Measurements from ENCODE around the gene UBE2J1. TPM values are rescaled to one million over a fixed set of nuclear protein-coding genes. Genes with fewer than 3 reads are reported as not detected.

Gene UBE2J1
- total RNA-seq, 1 experiment from 2014 or later, result 23.3 TPM

- H4K20me1 ChIP-seq (ENCODE audit: insufficient read depth), result no peaks in the 10 kb centered on the region
- BruUV-seq (replicated peaks), result no TSS peak
- no peak overlapping the region for H3K4me3 ChIP-seq (replicated peaks in 1 of 2; ENCODE audit: low read depth in 1 of 2, low read length in 2 of 2)
- ATAC-seq (no peak), DNase-seq (ENCODE audit: low read depth, low spot score) (no peak)
- H3K27ac ChIP-seq (ENCODE audit: low read depth, low read length), result no peak overlapping the region
- H3K4me2 ChIP-seq (ENCODE audit: low read length), result no peak overlapping the region
- no peaks in the 10 kb centered on the region; a peak in 1 of 4 replicates for H3K36me3 ChIP-seq (ENCODE audit: control insufficient read depth in 1 of 2, insufficient read depth in 2 of 2, low read length in 2 of 2)
- H3K79me2 ChIP-seq (ENCODE audit: insufficient read depth, low read length), result no peaks in the 10 kb centered on the region
- no peaks in the 10 kb centered on the region for H3K27me3 ChIP-seq (ENCODE audit: insufficient read depth, low read length)
- ChIA-PET RAD21 (ENCODE audit: low non-redundant PET in 1 of 2, low total read pairs in 2 of 2, uncharacterized antibody in 2 of 2, unreplicated experiment in 2 of 2) (no interaction called here), CTCF (no interaction called here), POLR2A (no interaction called here)
- H3K9me2 ChIP-seq (ENCODE audit: insufficient read depth), result 0 out of 2 replicates have a peak, but pooled peaks cover 3% of the 10 kb centered on the region
- no peak overlapping the region for H2AFZ ChIP-seq (ENCODE audit: low read depth, low read length, poor library complexity, severe bottlenecking)
- intact Hi-C loops (cut with micrococcal nuclease), result no loop called here
- TF ChIP-seq EZH2phosphoT487 (IDR thresholded peaks at IDR 0.05; ENCODE audit: borderline replicate concordance) (no peak), EZH2 (IDR thresholded peaks at IDR 0.05) (no peak), REST (IDR thresholded peaks at IDR 0.05; ENCODE audit: low read depth) (no peak), SP1 (IDR thresholded peaks at IDR 0.05; ENCODE audit: low read depth) (no peak), RAD21 (IDR thresholded peaks at IDR 0.05; ENCODE audit: low read depth) (no peak), YY1 (IDR thresholded peaks at IDR 0.05; ENCODE audit: extremely low read depth, insufficient replicate concordance, low read depth, low read length) (no peak), MAX (IDR thresholded peaks at IDR 0.05) (no peak), JUND (IDR thresholded peaks at IDR 0.05) (no peak), CBX3 (IDR thresholded peaks at IDR 0.05; ENCODE audit: low read depth) (no peak), TCF7L2 (IDR thresholded peaks at IDR 0.05; ENCODE audit: borderline replicate concordance, extremely low read depth, insufficient read depth, insufficient read length) (no peak), ATF3 (IDR thresholded peaks at IDR 0.05) (no peak)
- TF ChIP-seq, protein P1, sequence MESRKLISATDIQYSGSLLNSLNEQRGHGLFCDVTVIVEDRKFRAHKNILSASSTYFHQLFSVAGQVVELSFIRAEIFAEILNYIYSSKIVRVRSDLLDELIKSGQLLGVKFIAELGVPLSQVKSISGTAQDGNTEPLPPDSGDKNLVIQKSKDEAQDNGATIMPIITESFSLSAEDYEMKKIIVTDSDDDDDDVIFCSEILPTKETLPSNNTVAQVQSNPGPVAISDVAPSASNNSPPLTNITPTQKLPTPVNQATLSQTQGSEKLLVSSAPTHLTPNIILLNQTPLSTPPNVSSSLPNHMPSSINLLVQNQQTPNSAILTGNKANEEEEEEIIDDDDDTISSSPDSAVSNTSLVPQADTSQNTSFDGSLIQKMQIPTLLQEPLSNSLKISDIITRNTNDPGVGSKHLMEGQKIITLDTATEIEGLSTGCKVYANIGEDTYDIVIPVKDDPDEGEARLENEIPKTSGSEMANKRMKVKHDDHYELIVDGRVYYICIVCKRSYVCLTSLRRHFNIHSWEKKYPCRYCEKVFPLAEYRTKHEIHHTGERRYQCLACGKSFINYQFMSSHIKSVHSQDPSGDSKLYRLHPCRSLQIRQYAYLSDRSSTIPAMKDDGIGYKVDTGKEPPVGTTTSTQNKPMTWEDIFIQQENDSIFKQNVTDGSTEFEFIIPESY (IDR thresholded peaks at IDR 0.05; ENCODE audit: extremely low read depth, insufficient replicate concordance, low read length), result no peak
- H3K9me3 ChIP-seq (ENCODE audit: control insufficient read depth in 1 of 2, insufficient read depth in 1 of 2, low read depth in 1 of 2, low read length in 2 of 2), result no peaks in the 10 kb centered on the region
- no peaks in the 10 kb centered on the region for H3K4me1 ChIP-seq (ENCODE audit: control insufficient read depth in 1 of 2, insufficient read depth in 2 of 2, low read length in 2 of 2)
- no peak overlapping the region for H3K9ac ChIP-seq (ENCODE audit: low read length)
Measured at GRCh38 chr6:89324304-89324703, 28.2 kb downstream of the UBE2J1 start.
